Hematopoietic multipotent progenitor cell treated with erythropoietin and hydrocortisone succinate and interleukin-3 and kit ligand, for 4 days (in vitro differentiated cells): ENCODE results near the gene PLCD4.

Experiments used
- DNase-seq: peaks from one replicate; pipeline ENCODE4 v3.0.0-alpha.2; 2015

The PLCD4 gene

DNA sequence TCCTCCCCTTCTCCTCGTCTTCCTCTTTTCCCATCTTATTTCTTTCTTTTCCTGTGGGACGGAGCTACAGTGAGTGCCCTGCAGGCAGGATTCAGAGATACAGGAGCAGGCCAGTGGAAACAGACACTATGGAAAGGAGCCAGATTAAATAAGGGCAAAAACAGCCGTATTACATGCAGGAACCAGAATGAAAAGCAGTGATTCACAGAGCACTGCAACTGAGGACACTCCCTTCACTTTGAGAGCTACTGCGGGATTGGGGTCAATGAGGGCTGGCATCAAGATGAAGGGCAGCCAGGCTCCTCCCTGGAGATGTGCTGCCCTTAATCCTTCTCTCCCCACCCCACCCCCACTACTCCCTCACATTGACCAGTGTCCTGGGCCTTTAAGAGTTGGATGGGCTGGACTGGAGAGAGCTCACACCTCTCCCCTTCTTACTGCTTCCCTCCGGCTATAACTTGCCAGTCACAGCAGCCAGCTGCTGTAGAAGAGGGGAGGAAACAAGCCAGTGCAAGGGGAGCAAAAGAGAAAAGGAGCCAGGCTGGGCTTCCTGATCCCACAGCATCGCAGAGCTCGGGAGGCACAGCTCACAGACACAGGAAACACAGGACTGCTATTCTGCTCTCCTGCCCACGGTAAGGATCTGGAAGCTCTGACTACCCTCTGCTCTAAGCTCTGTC lies at the start of gene PLCD4:
Gene PLCD4 (plus strand): TSS at position 464 of the 680 bp plus-strand sequence. CDS start 7,841 bp downstream, outside the sequence.
- no peak for DNase-seq

DNA sequence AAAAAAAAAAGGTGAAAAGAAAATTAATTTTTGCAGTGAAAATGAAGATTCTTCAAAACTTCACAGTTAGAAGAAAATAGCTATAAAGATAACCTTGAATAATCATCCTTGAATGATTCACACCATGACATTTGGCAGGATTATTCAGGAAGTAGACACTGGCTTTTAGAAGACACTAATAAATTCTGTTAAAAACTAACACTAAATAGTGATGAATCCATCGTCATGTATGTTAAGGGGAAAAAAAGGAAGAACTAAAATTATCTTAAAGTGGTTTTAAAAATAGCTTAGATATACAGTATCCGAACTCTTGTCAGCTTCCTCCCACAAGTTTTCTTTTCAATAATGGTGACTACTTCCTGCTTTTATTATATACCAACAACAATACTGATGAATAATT lies 49.8 kb upstream of the PLCD4 start:
- DNase-seq, result no peak

DNA sequence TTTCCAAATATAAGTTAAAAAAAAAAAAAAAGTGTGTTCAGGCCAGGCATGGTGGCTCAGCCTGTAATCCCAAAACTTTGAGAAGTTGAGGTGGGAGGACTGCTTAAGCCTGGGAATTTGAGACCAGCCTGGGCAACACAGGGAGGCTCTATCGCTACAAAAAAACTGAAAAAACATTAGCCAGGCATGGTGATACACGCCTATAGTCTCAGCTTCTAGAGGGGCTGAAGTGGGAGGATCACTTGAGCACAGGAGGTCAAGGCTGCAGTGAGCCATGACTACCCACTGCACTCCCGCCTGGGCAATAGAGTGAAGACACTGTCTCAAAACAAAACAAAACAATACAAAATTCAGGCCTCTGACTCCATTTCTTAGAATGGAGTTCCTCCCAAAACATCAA lies 48.7 kb upstream of the PLCD4 start:
- DNase-seq, result no peak

DNA sequence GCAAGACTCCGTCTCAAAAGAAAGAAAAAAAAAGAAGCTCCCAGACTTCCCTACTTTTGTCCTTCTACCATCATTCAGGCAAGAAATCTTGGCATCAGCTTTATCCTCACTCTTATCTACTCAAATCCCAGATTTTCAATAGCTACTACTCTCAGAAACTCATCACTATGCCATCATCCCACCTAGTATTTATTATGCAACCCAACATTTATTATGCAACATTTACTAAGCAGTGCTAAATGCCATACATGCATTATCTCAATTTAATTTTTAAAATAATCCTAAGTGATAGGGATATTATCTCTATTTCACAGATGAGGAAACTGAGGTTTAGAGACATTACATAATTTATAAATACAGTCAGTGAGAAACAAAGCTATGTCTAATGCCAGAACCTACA lies 43.6 kb upstream of the PLCD4 start:
- DNase-seq, result no peak

DNA sequence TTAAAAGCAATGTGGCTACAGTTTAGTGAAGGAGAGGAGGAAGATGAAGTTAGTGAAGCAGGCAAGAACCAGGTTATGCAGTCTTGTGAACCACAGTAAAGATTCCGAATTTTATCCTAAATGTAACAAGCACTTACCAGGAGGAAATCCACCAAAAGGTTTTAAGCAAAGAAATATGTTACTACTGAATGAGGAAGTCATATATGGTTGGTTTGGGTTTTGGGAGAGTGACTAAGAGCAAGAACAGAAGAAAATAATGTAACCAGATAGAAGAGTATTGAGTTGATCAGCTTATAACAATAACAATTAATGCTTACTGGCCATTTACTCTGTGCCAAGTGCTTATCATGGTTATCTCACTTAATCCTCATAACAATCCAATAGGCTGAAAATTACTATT lies 41.4 kb upstream of the PLCD4 start:
- DNase-seq, result peak; percentile 26

DNA sequence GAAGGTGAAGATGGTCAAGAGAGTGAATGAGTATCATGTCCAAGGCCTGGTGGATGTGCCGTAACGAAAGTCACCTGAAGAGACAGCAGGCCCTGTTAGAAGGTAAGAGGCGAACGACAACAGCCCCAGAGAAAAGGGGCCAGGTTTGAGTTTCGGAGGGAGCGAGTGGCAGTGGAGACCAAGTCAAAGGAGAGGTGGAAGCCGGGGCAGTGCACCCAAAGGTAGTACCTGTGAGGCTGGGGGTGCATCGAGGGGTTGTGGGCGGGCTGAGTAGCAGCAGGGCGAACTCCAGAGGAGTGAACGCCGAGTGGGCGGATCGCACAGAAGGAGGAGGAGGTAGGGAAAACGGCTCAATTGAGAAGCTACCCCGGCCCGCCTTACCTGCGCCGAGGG lies 39.9 kb upstream of the PLCD4 start:
- DNase-seq, result no peak

DNA sequence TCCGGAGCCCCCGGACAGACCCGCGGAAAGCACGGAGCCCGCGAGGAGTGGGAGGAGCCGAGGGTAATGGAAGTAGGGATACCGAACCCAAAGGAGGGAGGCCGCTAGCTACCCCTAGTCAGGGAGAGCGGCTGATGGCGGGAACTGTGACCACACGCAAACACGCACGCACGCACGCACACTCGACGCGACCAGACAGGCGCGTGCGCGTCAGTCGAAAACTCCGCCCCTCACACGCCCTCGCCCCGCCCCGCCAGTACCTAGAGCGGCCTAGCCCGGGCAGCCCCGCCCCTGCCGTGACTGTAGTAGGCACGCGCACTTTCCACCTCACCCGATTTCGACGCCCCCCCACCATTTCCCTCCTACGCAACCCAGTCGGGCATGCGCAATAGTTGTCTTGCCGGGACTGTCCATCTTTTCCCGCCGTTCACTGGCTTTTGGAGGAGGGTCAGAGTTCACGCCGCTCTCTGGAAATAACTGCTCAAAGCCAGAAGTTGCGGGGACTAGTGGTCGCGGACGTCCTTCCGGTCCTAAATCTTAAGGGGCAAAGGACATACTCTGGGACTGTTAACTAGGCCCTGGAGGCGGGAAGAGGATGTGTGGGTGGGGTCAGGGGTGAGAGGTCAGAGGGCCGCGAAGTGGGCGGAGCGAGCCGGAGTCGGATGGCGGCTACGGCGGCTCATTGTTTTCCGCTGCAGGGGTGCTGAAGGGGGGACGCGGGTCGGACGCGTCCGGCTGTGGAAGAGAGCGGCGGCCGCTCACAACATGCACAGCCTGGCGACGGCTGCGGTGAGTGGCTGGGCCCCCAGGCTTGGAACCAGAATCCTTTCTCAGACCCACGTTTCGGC lies 39.3 kb upstream of the PLCD4 start, which contains the start of the genes CNOT9 and USP37:
Gene CNOT9 (plus strand): TSS at position 650 of the 848 bp plus-strand sequence. CDS start 116 bp downstream, at position 766.
Gene USP37 (minus strand): TSS at position 162 of the 848 bp plus-strand sequence. CDS start 9,698 bp downstream, outside the sequence.
- DNase-seq, result peak; percentile 99

DNA sequence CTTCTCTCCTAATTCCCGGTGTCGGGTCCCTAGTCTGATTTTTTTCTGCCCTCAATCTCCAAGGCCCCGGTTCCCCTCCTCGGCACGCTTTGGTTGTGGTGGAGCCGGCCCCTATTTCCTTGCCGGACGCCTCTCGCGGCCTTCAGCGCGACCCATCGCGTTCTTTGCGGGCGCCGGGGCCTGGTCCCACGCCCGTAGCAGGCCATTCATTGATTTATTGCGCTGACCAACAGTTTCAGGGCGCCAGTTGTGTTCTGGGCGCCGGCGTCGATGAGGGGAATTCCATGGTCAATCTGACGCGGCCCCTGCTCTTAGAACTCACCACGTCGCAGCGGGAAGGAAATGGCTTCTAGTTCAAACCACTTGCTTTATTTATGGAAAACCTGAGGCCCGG lies 38.7 kb upstream of the PLCD4 start:
- peak; percentile 66 for DNase-seq

DNA sequence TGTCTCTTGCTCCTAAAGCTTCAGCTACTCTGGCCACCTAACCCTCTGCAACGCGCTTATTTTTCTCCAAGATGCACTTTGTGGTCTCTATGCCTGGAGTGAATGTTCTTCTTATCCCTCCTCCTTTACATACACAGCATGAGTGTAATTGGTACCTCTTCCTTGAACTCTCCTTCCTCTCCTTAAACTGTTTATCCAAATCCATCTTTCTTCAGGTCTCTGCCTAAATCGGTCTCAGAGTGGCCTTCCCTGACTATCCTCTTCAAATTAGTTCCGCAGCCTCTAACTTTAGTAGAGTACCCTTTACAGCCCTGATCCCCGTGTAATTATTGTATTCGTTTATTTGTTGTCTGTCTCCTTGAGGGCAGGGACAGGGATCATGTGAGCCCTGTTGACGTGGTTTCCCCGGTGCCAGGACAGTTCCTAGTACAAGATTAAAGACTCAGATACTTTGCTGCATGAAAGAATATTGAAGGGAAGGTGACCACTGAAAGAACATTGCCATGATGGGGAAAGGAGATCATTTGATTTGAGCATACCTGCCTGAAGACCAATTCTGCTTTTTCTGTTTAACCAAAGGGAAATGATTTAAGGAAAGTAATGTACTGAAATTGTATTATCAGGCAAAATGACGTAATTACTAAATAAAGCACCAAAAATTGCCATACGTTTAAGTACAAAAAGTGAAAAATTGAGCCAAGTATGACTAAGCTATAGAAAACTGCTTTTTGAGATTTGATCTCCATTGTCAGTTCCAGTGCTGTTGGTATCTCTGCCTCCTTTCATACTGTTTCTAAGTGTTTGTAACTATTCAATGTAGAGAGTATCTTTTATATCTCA lies 37.8 kb upstream of the PLCD4 start:
- peak; percentile 65 for DNase-seq

DNA sequence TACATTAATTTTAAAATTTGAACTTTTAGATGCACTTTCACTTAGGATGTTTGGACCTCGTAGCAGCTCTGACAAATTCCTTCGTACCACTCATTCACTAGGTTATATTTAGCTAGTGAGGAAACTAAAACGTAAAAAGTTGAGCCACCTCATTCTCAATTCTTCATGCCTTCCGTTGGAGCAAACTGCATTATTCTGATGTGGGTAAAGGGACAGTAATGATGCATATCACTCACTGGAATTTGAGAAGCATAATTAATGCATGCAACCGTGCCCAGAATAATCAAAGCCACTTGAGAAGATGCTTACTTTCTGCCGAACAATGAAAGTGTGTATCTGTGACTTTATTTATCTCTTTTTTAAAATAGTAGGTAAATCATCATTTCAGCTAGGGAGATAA lies 36.8 kb upstream of the PLCD4 start:
- no peak for DNase-seq

DNA sequence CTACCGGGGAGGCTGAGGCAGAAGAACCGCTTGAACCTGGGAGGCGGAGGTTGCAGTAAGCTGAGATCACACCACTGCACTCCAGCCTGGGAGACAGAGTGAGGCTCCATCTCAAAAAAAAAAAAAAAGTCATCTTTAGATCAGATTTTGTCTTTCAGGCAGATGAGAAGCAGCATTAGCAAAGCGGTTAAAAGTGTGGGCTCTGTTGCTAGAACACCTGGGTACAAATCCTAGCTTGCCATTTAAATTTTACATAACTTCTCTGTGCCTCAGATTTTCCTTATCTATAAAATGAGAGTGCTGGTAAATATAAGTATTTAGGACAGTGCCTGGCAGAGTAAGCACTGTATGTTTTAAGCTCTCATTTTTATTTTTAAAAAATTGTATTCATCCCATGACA lies 30.8 kb upstream of the PLCD4 start:
- DNase-seq, result no peak

DNA sequence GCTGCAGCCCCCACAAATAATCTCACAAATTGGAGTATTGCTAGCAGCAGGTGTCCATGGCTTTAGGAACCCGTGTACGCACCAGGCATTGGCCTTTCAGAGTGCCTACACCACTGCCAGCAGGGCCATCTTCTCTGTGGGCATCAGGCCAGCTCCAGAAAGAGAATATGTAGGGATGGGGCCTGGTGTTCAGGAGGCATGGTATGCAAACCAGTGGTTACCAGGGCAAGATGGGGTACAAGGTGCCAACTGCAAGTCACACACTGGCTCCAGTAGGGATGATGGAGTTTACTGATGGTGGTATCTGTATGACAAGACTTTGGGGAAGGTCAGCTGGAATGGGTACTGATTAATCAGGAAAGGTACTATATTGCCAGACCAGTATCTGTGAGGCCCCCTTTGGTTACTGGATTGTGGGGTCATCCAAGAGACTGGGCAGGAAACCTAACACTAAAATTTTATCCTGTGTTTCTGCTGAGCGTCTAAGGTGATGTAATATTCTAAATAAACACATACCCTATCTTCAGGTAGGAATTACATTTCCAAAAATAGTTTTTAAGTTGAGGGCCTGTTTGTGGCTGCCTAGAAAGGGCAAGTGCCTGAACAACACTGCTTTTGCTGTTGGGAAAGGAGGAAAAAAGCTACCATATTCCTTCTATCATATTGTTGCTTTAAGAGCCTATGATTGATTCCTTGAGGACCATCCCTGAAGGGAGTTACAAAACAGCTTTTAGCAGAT lies 30.0 kb upstream of the PLCD4 start:
- no peak for DNase-seq

DNA sequence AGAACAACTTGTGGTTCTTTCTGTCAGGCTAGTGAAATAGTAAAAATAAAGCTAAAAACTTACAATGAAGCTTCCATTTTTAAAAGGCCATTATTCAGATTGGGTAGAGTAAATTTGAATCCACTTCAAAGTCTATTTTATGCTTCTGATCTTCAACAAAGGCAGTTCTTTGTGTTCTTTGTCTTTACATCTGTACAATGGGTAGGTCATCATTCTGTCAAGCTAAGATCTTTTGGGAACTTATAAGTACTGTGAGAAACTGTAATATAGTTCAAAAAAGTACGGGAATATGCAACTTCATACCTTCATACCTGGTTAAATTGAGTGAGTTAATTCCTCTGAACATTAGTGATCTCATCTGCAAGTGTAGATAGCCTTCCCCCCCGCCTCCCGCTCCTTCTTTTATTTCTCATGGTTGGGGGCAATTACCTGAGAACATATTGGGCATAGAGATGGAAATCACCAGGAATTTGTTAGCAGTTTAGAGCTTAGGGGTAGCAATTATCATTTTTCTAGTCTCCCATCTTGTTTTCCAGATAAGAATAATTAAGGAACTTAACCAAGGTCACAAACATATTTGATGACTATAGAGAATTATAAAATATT lies 29.3 kb upstream of the PLCD4 start:
- no peak for DNase-seq

DNA sequence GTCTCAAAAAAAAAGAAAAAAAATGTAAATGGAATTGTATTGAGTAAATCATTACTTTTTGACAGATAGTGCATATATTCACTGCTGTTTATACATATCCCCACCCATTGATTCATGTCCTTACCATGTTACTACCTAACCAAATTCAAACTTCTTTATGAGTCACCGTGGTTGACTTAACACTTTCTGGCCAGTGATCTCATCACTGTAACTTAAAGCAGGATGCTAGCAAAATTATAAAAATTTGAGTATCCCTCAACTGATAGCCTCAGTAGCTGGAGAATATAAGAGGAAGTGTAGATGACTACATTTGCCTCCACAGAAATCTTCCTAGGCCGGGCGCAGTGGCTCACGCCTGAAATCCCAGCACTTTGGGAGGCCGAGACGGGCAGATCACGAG lies 25.6 kb upstream of the PLCD4 start:
- DNase-seq, result peak; percentile 22

DNA sequence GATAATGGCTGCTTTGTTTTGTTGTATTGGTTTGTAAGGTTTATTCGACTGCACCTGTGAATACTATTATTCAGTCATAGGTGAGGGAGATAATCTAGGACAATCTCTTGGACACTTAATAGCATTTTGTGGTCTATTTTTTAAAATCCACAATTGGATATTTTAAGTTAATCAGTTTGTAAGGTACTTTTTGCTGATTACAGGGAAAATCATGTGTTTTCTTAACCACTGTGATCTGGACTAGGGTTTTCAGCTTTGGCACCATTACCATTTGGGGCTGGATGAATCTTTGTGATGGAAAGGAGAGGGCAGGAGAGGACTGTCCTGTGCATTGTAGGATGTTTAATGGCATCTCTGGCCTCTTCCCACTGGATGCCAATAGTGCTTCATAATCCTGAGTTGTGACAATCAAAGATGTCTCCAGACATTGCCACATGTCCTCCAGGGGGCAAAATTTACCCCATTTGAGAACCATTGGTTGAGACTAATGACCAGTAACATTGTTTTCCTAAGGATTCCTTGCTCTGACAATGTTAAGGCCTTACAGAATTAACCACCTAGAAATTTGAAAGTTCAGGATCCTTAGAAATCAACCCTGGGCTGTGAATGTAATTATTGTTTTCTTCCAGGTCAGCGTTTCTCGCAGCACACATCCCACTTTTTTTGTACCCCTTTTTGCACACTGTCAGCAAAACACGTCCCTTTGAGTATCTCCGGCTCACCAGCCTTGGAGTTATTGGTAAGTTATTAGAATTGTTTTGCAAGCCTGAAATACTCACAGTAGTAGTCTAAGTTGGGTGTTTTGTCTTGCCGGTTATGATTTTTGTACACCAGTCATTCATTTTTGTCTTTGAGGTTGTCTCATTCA lies 23.5 kb upstream of the PLCD4 start:
- no peak for DNase-seq

DNA sequence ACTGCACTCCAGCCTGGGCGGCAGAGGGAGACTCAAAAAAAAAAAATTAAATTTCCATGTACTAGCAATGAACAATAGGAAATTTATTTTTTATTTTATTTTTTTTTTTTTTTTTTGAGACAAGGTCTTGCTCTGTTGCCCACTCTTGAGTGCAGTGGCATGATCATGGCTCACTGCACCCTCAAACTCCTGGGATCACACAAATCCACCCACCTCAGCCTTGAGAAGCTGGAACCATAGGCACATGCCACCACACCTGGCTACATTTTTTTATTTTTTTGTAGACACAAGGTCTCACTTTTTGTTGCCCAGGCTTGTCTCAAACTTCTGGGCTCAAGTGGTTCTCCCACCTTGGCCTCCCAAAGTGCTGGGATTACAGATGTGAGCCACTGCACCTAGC lies 22.2 kb upstream of the PLCD4 start:
- no peak for DNase-seq

DNA sequence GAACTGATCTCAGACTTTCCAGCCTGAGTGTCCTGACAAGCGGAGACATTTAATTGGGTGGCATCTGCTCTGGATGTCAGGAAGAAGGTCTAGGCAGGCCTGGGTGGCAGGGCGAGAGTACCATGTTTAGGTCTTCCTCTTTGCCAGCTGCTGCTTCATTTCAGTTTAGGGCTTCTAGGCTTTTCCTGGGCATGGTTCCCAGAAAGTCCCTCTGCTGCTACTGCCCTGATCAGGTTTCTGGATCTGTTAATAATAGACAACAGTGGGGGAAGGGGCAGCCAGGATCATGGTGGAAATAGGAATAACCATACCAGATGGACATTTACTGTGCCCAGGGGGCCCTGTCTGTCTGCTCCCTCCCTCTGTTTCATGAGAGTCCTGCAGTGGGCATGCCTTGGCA lies 2.3 kb upstream of the PLCD4 start:
- no peak for DNase-seq

DNA sequence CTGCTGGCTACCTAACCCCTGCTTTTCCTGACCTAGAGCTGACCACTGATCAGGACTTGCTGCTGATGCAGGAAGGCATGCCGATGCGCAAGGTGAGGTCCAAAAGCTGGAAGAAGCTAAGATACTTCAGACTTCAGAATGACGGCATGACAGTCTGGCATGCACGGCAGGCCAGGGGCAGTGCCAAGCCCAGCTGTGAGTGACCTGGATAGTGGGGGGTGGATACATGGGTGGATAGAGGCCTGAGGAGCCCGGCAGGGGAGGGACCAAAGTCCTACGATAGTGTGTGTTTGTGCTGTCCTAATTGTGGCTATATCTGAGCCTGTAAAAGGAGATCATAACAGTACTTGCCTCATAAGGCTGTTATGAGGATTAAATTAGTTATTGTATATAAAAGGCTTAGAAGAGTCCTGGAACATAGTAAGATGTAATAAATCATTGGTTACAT lies 8.2 kb downstream of the PLCD4 start:
- DNase-seq, result no peak

DNA sequence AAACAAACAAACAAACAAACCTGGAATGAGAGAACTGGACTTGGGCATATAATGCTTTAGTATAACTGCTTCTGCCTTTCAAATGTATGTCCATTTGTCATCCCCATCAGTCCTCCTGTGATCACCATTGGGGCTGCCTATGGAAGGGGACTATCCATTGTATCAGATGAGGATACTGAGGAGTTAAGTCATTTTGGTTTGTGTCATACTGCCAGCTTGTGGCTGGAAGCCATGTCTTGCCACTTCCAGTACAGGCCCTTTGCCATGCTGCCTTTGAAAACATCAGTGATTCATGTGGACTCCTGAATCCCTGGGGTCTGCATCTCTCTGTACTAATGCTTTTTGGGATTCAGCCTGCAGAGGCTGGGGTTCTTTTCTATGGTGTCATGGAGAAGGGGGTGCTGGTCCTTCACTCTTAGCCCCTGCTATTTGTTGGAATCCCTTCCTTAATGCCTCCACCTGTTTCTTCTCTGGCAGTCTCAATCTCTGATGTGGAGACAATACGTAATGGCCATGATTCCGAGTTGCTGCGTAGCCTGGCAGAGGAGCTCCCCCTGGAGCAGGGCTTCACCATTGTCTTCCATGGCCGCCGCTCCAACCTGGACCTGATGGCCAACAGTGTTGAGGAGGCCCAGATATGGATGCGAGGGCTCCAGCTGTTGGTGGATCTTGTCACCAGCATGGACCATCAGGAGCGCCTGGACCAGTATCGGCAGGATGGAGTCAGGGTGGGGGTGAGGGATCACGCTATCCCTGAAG lies 10.6 kb downstream of the PLCD4 start:
- DNase-seq, result peak; percentile 28

DNA sequence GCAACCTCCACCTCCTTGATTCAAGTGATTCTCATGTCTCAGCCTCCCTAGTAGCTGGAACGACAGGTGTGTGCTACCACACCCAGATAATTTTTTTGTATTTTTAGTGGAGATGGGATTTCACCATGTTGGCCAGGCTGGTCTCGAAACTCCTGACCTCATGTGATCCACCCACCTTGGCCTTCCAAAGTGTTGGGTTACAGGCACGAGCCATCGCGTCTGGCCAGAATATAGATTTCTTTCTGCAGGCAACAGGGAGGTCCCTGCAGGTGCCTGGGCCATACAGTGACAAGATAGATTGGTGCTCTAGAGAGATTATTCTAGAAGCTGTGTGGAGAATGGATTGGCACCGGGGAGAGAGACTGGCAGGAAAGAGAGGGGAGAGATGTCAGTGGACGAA lies 13.3 kb downstream of the PLCD4 start:
- DNase-seq, result no peak
